ENCODE data around the gene EEF2K.
A peak's percentile ranks its signal among the peaks of the same experiment; 100 is the strongest.

Gene EEF2K

GRCh38 chr16:22255335-22255734, 49.3 kb downstream of the EEF2K start:
- DNase-seq = no peak

GRCh38 chr16:22257440-22257839, 51.4 kb downstream of the EEF2K start:
- no peak for DNase-seq

GRCh38 chr16:22260490-22260889, 54.4 kb downstream of the EEF2K start:
- no peak for DNase-seq

- DNase-seq = no peak
Observed at GRCh38 chr16:22262460-22262859, 56.4 kb downstream of the EEF2K start.

- DNase-seq = no peak
Observed at GRCh38 chr16:22264786-22265185, 58.7 kb downstream of the EEF2K start.

GRCh38 chr16:22265351-22265750, 59.3 kb downstream of the EEF2K start:
- DNase-seq = no peak

GRCh38 chr16:22266546-22266945, 60.5 kb downstream of the EEF2K start:
- DNase-seq = no peak

- peak; percentile 16 for DNase-seq
Observed at GRCh38 chr16:22267764-22268163, 61.7 kb downstream of the EEF2K start.

GRCh38 chr16:22270525-22270924, 64.4 kb downstream of the EEF2K start:
- DNase-seq = no peak

- DNase-seq = no peak
Observed at GRCh38 chr16:22272870-22273650, 67.0 kb downstream of the EEF2K start.

GRCh38 chr16:22274916-22275315, 68.8 kb downstream of the EEF2K start:
- DNase-seq = no peak

- peak; percentile 84 for DNase-seq
Observed at GRCh38 chr16:22278441-22279230, 72.6 kb downstream of the EEF2K start.

GRCh38 chr16:22282254-22282892, 76.3 kb downstream of the EEF2K start:
- DNase-seq = no peak

GRCh38 chr16:22284637-22285036, 78.6 kb downstream of the EEF2K start:
- no peak for DNase-seq

GRCh38 chr16:22285080-22285479, 79.0 kb downstream of the EEF2K start:
- no peak for DNase-seq

GRCh38 chr16:22291020-22291419, 84.9 kb downstream of the EEF2K start:
- DNase-seq = no peak

GRCh38 chr16:22291860-22292318, 85.8 kb downstream of the EEF2K start:
- no peak for DNase-seq

GRCh38 chr16:22292320-22292719, 86.2 kb downstream of the EEF2K start:
- no peak for DNase-seq

- no peak for DNase-seq
Observed at GRCh38 chr16:22293137-22294106, 87.3 kb downstream of the EEF2K start.

- peak; percentile 19 for DNase-seq
Observed at GRCh38 chr16:22296225-22297113, 90.4 kb downstream of the EEF2K start.

Data from NCI-H1694 treated with DMSO at 0.1 percent for 48 hours (cell line).